NAMALWA (cell line): ENCODE measurements around the gene MEP1A.
"Not testable (repeated sequence)": the region's sequence is repeated elsewhere in the genome, so short reads cannot be mapped to it uniquely, and the experiment has no call there.

Experiments used
- DNase-seq: peaks from one replicate; pipeline ENCODE4 v3.0.0-alpha.2; 2015; ENCODE audit warnings: low spot score

MEP1A gene

DNA sequence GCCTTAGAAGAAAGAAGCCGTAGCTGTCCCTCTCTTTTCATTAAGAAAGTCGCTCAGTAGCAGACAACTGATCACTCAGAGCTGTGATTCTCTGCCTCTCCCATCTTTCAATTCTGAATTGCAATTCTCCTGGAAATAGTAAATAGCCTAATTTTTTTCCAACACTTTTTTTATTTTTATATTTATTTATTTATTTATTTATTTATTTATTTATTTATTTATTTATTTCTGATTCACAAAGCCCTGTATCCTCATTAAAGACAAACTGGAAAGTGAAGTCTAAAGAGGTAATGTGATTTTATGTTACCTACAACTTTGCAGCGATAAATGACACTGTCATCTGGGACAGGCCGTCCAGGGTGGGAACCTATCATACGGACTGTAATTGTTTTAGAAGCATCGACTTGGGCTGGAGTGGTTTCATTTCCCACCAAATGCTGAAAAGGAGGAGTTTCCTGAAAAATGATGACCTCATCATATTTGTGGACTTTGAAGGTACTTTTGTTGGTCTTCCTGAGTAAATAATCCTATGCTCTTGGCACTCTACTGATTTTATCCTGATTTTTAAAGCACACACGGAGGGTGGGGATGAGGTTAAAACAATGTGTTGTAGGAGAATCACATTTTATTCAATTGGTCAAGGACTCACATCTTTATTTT lies 41.2 kb downstream of the MEP1A start:
- not testable (repeated sequence) for DNase-seq

- not testable (repeated sequence) for DNase-seq
These were observed 41.8 kb downstream of the MEP1A start for GRCh38 chr6:46834991-46835390.

DNA sequence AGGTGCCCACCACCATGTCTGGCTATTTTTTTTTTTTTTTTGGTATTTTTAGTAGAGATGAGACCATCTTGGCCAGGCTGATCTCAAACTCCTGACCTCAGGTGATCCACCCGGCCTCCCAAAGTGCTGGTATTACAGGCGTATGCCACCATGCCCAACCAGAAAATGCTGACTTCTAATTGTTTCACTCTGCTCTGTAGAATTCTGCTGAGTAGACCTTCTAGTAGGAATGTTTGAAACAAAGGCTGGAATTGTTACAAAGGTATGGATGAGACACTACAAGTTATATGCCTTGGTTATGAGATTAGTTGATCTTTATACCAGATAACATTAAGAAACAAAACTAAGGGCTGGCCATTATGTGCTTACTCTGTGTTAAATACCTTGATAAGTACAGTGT lies 44.8 kb downstream of the MEP1A start:
- DNase-seq = no peak

- DNase-seq = not testable (repeated sequence)
These were observed 49.2 kb downstream of the MEP1A start for GRCh38 chr6:46842252-46842846.

- DNase-seq = no peak
These were observed 51.9 kb downstream of the MEP1A start for GRCh38 chr6:46845126-46845525.

DNA sequence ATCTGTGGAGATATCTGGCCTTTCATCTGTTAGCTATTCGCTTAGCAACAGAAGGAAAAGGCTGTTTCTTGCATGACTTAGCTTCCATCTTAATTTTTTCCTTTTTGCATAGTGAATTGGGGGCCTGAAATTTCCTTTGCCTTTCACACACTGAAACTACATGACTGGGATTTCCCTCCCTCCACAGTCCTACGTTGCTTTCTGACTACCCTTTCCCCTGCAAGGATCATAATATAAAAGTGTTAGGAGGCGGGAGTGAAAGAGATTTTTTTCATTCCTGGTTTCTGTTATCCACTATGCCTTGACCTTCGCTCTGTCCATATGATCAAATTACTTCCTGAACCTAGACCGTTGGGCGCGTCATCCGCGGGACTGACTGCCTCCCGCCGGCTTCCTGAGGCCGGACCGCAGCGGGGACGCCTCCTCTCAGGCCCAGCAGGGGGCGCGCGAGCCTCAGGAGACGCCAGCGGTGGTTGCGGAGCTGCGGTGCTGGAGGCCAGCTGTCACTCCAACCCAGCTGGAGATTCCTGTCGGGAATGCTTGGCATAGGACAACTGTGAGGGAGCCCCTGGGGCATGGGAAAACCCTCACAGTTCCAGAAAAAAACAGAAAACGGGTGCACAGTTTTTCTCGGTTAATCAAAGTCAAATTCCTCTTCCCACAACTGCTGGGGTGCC lies 55.6 kb downstream of the MEP1A start:
- DNase-seq = peak; percentile 57

DNA sequence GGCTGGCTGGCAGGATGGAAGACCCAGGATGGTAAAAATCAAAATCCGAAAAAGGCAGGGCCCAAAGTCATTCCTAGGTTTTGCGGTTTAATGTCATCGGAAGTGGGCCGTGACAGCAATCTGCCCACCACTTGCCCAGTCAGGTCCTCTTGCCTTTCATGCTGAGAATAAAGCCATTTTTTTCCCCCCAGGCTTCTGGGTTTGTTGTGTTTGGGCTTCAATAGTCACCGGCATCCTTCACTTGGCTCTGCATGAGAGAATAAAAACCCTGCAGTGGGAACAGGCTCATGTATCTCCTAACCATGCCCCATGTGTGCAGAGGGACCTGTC lies 56.1 kb downstream of the MEP1A start:
- DNase-seq = no peak

DNA sequence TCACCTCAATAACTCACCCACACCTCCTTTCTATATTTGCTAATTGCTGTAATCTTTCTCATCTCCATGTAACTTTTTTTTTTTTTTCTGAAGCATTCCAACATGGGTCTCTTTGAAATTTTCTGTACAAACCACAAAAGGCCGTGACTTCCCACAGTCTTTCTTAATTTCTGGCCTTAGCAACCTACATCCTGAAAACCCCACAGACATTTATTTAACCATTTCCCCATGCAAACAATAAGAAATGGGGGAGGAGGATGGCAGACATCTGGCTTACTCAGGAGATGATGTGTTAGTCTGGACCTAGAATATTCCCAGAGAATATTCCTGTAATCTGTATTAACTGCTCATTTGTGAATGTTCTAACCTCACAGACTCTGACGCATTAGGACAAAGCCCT lies 57.6 kb downstream of the MEP1A start:
- DNase-seq = no peak

- not testable (repeated sequence) for DNase-seq
These were observed 58.4 kb downstream of the MEP1A start for GRCh38 chr6:46851576-46851975.

GRCh38 chr6:46855966-46856365 lies 62.8 kb downstream of the MEP1A start:
- peak; percentile 46 for DNase-seq

- no peak for DNase-seq
These were observed 69.2 kb downstream of the MEP1A start for GRCh38 chr6:46862381-46862780.

DNA sequence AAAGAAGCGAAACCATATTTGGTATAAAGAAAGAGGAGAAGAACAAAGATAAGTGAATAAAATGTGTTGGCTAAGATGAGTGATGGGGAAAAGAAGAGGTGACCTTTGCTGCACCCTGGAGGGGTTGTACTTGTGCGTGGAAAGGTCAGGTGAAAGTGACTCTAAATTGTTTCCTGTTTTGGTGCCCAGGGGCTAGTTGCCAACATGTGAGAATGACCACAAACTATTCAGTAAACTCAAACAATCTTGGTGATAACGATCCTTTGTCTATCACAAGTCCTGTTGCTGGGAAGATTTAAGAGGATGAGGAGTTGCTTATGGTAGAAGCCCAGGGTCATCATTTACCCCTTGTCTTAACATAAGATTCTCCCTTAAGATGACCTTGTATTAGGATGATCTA lies 70.6 kb downstream of the MEP1A start:
- DNase-seq = no peak

DNA sequence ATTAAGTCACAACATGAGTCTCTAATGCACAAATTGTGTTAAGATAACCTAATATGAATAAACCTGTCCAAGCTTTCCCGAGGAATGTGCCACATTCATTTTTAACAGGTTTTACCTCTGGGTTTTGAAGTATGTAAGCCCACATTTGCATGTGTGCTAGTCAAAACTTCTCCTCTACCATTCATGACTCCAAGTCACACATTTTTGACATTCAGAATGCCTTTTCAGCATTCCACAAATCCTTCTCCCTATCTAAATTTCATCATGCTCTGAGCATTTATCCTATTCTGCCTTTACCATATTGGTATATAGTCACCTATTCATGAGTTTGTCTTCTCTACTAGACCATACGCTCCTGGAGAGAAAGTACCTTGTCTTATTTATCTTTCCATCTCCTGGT lies 72.0 kb downstream of the MEP1A start:
- no peak for DNase-seq

DNA sequence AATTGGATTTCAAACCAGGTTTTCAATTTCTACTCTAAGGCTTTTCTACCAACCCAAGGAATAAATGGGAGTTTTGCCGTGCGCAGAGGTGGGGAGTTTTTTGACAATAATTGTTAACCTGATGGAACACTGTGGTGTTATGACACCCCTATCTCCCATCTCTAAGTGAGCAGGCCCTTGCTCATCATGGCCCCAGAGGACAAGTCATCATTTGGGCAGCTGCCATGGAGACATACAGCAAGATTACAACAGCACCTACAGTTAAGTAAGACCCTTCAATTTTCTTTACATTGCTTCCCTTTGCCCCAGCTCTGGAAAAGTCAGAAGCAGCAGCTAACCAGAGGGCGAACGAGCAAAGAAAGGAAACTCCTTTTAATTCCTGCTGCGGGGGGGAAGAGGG lies 74.2 kb downstream of the MEP1A start:
- DNase-seq = no peak

GRCh38 chr6:46876126-46876525 lies 82.9 kb downstream of the MEP1A start:
- DNase-seq = no peak

DNA sequence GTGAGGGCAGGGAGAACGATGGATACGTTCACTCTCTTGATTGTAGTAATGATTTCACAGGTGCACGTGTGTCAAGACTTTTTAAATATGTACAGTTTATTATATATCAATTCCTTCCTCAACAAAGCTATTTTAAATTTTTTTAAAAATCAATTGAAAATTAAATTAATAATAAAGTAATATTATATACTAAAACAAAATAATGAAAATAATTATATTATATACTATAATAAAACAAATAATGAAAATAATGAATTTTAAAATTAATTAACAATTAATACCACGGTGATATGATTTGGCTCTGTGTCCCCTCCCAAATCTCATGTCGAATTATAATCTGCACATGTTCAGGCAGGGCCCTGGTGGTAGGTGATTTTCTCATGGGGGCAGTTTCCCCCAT lies 85.8 kb downstream of the MEP1A start:
- no peak for DNase-seq

DNA sequence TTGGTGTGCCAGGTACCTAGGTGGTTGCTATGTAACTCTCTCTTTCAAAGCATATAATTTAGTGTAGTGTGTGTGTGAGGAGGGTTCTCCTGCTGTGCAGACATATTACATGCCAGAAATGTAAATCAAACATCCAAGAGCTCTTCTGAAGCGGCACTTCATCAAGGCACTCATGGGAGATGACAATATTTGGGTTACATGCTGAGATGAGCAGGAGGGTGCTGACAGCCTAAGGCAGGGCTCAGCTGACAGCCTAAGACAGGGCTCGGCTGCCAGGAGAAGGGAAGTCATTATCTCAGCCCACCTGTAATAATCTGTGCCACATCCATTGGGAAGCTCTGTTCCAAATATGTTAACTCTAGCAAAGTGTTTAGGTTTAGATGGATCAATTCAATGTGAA lies 89.5 kb downstream of the MEP1A start:
- DNase-seq = no peak

GRCh38 chr6:46888031-46888430 lies 94.8 kb downstream of the MEP1A start:
- DNase-seq = no peak

- DNase-seq = no peak
These were observed 95.4 kb downstream of the MEP1A start for GRCh38 chr6:46888578-46888977.
